Skeletal muscle cell (primary cell): Measurements from ENCODE around the gene RASSF7.
A peak's percentile ranks its signal among the peaks of the same experiment; 100 is the strongest.
"Not testable (repeated sequence)": the region's sequence is repeated elsewhere in the genome, so short reads cannot be mapped to it uniquely, and the experiment has no call there.

ENCODE experiments used
- DNase-seq: peaks from one replicate; pipeline ENCODE4 v3.0.0-alpha.2; 2010; ENCODE audit warnings: low read depth
- H3K4me3 ChIP-seq: 2 replicates; pipeline ENCODE4 v1.5.1; 2011; ENCODE audit warnings: low read depth, mild to moderate bottlenecking, control low read depth, low read length, moderate library complexity

The RASSF7 gene, protein sequence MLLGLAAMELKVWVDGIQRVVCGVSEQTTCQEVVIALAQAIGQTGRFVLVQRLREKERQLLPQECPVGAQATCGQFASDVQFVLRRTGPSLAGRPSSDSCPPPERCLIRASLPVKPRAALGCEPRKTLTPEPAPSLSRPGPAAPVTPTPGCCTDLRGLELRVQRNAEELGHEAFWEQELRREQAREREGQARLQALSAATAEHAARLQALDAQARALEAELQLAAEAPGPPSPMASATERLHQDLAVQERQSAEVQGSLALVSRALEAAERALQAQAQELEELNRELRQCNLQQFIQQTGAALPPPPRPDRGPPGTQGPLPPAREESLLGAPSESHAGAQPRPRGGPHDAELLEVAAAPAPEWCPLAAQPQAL

DNA sequence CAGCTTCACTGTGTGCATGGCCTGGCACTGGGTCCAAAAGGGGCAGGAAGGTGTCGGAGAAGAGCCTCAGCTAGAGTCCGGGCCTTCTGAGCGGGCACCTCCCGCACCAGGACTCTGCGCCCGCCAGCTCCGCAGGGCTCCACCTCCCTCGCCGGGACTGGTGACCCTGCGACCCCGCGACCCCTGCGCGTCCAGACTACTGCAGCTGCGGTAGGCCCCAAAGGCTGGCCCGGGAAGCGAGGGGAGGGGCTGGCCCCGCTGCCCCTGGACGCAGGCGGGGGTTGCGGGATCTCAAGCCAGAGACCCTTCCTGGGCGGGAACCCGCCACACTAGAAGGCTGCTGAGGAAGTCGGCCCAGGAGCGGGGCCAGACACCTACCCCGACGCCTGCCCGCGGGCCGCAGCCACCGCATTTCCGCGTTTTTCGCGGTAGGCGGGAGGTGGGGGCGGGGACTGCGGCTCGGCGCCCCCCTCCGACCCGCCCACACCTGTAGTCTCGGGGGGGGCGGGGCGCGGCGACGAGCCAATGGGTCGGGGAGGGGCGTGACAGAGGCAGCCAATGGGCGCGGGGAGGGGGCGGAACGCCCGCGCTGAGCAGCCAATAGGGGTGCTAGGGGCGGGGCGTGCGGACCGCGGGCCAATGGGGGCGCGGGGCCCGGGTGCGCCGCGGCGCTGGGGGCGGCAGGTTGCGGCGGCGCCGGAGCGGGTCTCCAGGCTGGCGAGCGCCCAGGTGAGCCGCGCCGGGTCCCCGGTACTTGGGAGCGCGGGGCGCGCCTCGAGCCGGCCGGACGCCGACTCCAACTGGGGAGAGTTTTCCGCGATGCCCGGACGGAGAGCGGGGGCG lies at the start of gene RASSF7, which contains the start of gene LMNTD2:
RASSF7 (plus strand) TSS at position 666 of the 843 bp plus-strand sequence. CDS start 799 bp downstream, outside the sequence.
LMNTD2 (minus strand) TSS at position 434 of the 843 bp plus-strand sequence; CDS start at position 412, 22 bp downstream.
- peak; percentile 24 for DNase-seq
- peak within 1 kb of the TSS; percentile 60 for H3K4me3 ChIP-seq

DNA sequence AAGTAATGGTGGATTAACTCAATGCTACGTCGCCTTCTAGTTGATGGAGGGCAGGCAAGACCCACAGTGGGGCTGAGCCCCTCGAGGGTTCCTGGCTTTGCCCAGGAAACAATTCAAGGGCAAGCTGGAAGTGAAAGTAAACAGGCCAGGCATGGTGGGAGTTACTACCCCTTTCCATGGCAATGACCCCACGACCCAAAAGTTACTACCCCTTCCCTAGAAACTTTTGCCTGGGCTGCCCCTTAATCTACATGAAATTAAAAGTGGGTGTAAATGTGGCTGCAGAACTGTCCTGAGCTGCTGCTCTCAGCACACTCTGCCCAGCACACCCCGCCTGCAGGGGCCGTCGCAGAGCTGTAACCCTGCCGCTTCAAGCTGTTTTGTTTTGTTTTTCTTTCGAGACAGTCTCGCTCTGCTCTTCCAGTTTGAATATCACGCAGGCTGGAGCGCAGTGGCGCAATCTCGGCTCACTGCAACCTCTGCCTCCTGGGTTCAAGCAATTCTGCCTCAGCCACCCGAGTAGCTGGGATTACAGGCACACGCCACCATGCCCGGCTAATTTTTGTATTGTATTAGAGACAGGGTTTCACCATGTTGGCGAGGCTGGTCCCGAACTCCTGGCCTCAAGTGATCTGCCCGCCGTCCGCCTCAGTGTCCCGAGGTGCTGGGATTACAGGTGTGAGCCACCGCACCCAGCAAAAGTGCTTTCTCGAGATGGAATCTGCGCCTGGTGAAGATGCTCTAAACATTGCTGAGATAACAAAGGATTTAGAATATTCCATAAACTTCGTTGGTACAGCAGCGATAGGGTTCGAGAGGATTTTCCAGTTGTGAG lies 47.8 kb upstream of the RASSF7 start:
- DNase-seq: no peak
- no peak overlapping the region for H3K4me3 ChIP-seq

GRCh38 chr11:514606-515005 lies 46.2 kb upstream of the RASSF7 start:
- H3K4me3 ChIP-seq: no peak overlapping the region
- DNase-seq: no peak

GRCh38 chr11:515131-515530 lies 45.6 kb upstream of the RASSF7 start:
- no peak for DNase-seq
- H3K4me3 ChIP-seq: no peak overlapping the region

GRCh38 chr11:516400-516799 lies 44.4 kb upstream of the RASSF7 start:
- no peak for DNase-seq
- H3K4me3 ChIP-seq: no peak overlapping the region

DNA sequence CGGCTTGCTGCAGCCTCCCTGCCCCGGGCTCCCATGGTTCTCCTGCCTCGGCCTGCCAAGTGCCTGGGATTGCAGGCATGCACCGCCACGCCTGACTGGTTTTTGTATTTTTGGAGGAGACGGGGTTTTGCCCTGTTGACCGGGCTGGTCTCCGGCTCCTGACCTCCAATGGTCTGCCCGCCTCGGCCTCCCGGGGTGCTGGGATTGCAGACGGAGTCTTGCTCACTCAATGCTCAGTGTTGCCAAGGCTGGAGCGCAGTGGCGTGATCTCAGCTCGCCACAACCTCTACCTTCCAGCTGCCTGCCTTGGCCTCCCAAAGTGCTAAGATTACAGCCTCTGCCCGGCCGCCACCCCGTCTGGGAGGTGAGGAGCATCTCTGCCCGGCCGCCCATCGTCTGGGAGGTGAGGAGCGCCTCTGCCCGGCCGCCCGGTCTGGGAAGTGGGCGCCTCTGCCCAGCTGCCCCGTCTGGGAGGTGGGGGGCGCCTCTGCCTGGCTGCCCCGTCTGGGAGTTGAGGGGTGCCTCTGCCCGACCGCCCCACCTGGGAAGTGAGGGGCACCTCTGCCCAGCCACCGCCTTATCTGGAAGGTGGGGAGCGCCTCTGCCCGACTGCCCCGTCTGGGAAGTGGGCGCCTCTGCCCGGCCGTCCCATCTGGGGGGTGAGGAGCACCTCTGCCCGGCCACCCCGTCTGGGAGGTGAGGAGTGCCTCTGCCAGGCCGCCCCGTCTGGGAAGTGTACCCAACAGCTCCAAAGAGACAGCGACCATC lies 43.7 kb upstream of the RASSF7 start:
- not testable (repeated sequence) for DNase-seq, H3K4me3 ChIP-seq

GRCh38 chr11:518463-519202 lies 42.1 kb upstream of the RASSF7 start:
- DNase-seq: peak; percentile 81
- peak overlapping the region; percentile 45 for H3K4me3 ChIP-seq

DNA sequence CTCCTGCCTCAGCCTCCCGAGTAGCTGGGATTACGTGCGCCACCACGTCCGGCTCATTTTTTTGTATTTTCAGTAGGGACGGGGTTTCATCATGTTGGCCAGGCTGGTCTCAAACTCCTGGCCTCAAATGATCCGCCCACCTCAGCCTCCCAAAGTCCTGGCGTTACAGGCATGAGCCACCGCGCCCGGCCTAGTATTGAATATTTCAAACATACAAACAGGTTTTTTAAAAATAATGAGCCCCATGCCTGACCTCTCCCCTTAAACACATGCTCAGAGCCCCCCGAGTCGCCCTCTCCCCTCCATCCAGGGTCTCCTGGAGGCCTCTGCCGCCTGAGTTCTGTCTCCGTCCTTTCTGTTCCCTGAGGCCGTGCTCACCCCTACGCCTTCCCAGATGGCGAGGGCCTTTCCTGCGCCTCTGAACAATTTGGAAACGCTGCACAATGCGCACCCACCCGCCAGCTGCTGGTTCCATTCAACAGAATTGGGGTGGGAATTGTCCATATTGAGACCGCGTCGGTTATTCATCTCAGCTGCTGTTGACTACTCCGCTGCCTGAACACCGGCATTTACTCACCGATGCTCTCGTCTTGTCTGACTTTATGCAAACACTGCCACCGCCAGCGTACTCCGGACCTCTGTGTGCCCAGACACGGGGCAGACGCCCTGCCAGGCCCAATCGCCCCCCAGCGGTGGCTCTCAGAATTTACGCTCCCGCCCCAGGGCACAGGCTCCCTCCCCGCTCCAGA lies 40.2 kb upstream of the RASSF7 start:
- DNase-seq: no peak
- H3K4me3 ChIP-seq: no peak overlapping the region

- no peak overlapping the region for H3K4me3 ChIP-seq
- DNase-seq: no peak
These were observed 39.5 kb upstream of the RASSF7 start for GRCh38 chr11:521177-521688.

DNA sequence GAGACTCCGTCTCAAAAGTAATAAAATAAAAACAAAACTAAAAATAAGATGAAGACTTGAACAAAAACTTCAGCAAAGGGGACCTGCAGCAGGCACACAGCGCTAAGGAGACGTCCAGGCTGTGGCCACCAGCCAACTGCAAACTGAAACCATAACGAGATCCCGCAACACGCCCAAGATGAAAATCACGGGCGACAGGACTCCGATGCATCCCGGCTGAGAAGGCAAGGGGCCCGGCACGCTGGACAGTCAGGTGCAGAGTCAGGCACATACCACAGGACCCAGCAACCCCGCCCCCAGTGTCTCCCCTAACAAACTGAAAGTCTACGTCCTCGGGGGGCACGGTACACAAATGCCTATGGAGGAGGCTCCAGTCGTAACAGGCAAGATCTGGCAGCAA lies 34.6 kb upstream of the RASSF7 start:
- no peak overlapping the region for H3K4me3 ChIP-seq
- no peak for DNase-seq

DNA sequence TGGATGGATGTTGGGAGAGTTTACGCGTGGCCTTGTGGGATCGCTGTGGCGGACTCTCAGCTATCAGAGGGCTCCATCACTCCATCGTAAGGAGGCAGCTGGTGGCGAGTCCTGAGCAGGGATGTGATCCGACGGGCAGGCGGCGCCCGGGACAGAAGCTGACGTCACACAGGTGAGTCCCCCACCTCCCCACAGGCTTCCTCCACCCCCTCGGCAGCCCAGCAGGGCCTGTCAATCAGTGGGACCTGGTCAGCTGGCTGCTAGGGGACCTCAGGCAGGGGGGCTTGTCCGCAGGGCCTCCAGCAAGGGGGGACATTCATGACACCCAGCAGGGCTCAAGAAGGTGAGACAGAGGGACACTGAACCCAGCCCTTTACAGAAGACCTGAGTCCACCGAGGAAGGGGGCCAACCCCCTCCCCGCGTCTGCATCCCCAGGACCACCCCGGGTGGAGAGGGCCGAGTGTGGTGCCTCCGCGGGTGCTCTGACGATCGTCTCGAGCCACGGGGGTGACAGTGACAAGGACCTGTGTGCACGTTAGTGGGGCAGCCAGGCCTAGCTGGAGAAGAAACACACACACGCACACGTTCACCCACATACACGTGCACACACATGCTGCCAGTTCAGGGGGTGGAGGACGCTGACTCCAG lies 32.5 kb upstream of the RASSF7 start:
- no peak for DNase-seq
- H3K4me3 ChIP-seq: no peak overlapping the region

GRCh38 chr11:528815-529727 lies 31.7 kb upstream of the RASSF7 start:
- DNase-seq: no peak

GRCh38 chr11:529728-530411 lies 30.9 kb upstream of the RASSF7 start:
- no peak for DNase-seq
- no peak overlapping the region for H3K4me3 ChIP-seq

More at GRCh38 chr11:528815-529727, 31.7 kb upstream of the RASSF7 start:
- no peak overlapping the region for H3K4me3 ChIP-seq

DNA sequence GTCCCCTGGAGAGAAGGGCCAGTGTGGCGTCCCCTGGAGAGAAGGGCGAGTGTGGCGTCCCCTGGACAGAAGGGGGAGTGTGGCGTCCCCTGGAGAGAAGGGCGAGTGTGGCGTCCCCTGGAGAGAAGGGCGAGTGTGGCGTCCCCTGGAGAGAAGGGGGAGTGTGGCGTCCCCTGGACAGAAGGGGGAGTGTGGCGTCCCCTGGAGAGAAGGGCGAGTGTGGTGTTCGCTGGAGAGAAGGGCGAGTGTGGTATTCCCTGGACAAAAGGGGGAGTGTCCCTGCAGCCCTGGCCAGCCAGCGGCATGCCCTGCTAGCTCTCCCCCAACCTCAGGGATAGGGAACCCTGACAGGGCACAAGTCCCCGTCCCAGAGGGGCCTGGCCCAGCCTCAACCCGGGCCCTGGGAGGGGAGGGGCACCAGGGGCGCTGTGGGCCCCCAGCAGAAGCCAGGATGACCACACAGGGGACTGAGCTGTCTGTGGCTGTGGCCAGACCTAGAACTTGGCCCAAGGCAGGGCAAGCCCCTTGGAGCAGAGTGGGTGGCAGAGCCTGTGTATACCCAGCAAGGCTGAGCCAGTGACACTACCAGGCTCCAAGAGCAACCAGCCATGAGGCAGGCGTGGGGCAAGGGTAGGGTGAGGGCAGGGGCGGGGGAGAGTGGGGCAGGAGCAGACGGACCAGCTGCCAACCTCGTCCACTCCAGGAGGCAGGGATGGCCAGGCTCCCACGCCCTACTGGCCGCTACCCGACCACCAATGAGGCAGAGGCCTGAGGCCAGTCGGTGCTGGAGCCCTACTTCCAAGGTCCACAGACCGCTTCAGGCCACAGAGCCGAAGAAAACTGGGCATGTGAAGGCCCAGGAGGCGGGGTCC lies 29.6 kb upstream of the RASSF7 start:
- H3K4me3 ChIP-seq: no peak overlapping the region

More for the DNA sequence above, 29.6 kb upstream of the RASSF7 start:
- DNase-seq: no peak
